ENCODE data around the gene CNN3. TPM values are rescaled to one million over a fixed set of nuclear protein-coding genes. Genes with fewer than 3 reads are reported as not detected.

CNN3 gene
- polyA plus RNA-seq, 1 of the 3 experiments (the other 2 are of a cell fraction), result 204 TPM

GRCh38 chr1:94856868-94857267 is 70.0 kb downstream of the CNN3 start (continued):
- TF ChIP-seq, protein P1, sequence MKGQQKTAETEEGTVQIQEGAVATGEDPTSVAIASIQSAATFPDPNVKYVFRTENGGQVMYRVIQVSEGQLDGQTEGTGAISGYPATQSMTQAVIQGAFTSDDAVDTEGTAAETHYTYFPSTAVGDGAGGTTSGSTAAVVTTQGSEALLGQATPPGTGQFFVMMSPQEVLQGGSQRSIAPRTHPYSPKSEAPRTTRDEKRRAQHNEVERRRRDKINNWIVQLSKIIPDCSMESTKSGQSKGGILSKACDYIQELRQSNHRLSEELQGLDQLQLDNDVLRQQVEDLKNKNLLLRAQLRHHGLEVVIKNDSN (IDR thresholded peaks at IDR 0.05; ENCODE audit: borderline replicate concordance, low read depth), result no peak
- TF ChIP-seq EZH2phosphoT487 (IDR thresholded peaks at IDR 0.05; ENCODE audit: borderline replicate concordance, low read depth), result no peak
- no peak for TF ChIP-seq PBX3 (IDR thresholded peaks at IDR 0.05)

DNA sequence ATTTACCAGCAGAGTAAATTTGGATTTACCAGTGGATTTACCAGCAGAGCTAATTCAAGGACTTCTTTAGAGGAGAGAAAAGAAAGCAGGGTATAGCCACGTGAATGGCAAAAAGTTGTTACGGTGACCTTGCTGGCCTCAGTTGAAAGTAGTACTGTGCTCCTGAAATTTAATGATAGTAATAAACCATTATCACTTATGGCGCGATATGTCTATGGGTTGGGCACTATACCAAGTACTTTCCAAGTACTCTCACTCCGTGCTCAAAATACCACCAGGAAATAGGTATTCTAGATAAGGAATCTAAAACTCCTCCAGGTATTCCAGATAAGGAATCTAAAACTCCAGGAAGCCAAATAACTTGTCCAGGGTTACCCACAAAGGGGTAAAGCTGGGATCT is 70.9 kb downstream of the CNN3 start:
- no peaks in the 10 kb centered on the region for H3K79me2 ChIP-seq (ENCODE audit: insufficient read depth)
- H3K27ac ChIP-seq (ENCODE audit: low read depth in 2 of 2, low read length in 1 of 2), result peak overlapping the region; percentile 78 to 93; a peak in 2 of 4 replicates
- no peak overlapping the region for H2AFZ ChIP-seq (ENCODE audit: low read depth)
- CTCF ChIA-PET, result interaction anchor here (1.0 to 15.1 kb wide), 10 partner anchors 9 to 339 kb away, joined by 3 to 186 read pairs (median 21); partner anchors contain the start of gene SLC44A3
- TF ChIP-seq RAD21 (IDR thresholded peaks at IDR 0.05; ENCODE audit: low read length) (no peak), SIN3A (IDR thresholded peaks at IDR 0.05; ENCODE audit: borderline replicate concordance, low read depth, low read length) (no peak), EP300 (IDR thresholded peaks at IDR 0.05; ENCODE audit: borderline replicate concordance in 1 of 2, low read depth in 1 of 2, low read length in 1 of 2) (no peak), CTCF (IDR thresholded peaks at IDR 0.05) (no peak), GATA2 (CRISPR knock-in tag; IDR thresholded peaks at IDR 0.05) (no peak), FOSL2 (IDR thresholded peaks at IDR 0.05; ENCODE audit: borderline replicate concordance, low read depth) (no peak), FOXM1 (IDR thresholded peaks at IDR 0.05; ENCODE audit: low read depth) (no peak), TEAD4 (IDR thresholded peaks at IDR 0.05; ENCODE audit: borderline replicate concordance, insufficient read depth) (no peak), POLR2AphosphoS5 (IDR thresholded peaks at IDR 0.05; ENCODE audit: low read depth, low read length) (no peak), EZH2phosphoT487 (IDR thresholded peaks at IDR 0.05; ENCODE audit: borderline replicate concordance, low read depth) (no peak), SMC3 (IDR thresholded peaks at IDR 0.05; ENCODE audit: low read depth, low read length) (no peak), YY1 (IDR thresholded peaks at IDR 0.05; ENCODE audit: low read depth) (no peak), USF2 (IDR thresholded peaks at IDR 0.05; ENCODE audit: borderline replicate concordance, low read depth, low read length) (no peak), NFIC (IDR thresholded peaks at IDR 0.05; ENCODE audit: borderline replicate concordance) (no peak), TAF1 (IDR thresholded peaks at IDR 0.05; ENCODE audit: borderline replicate concordance, low read depth, low read length) (no peak)
- TF ChIP-seq, protein P2, sequence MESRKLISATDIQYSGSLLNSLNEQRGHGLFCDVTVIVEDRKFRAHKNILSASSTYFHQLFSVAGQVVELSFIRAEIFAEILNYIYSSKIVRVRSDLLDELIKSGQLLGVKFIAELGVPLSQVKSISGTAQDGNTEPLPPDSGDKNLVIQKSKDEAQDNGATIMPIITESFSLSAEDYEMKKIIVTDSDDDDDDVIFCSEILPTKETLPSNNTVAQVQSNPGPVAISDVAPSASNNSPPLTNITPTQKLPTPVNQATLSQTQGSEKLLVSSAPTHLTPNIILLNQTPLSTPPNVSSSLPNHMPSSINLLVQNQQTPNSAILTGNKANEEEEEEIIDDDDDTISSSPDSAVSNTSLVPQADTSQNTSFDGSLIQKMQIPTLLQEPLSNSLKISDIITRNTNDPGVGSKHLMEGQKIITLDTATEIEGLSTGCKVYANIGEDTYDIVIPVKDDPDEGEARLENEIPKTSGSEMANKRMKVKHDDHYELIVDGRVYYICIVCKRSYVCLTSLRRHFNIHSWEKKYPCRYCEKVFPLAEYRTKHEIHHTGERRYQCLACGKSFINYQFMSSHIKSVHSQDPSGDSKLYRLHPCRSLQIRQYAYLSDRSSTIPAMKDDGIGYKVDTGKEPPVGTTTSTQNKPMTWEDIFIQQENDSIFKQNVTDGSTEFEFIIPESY (IDR thresholded peaks at IDR 0.05; ENCODE audit: borderline replicate concordance, low read depth), result no peak
- TF ChIP-seq, protein P1 (IDR thresholded peaks at IDR 0.05; ENCODE audit: borderline replicate concordance, low read depth), result no peak
- no peak overlapping the region for H3K4me3 ChIP-seq (ENCODE audit: low read depth in 2 of 2, low read length in 1 of 2)
- peaks cover 17% of the 10 kb centered on the region for H3F3A ChIP-seq (replicated peaks; ENCODE audit: insufficient read depth)
- H3K9me2 ChIP-seq, result no peaks in the 10 kb centered on the region
- no peak for DNase-seq
- H3K4me2 ChIP-seq, result no peak overlapping the region
- no peak overlapping the region for H3K9ac ChIP-seq
- POLR2A ChIA-PET, result interaction anchor here (2.2 kb wide), 1 partner anchor 94 kb away, joined by 5 read pairs; no protein-coding TSS in a partner anchor
- H3K4me1 ChIP-seq (ENCODE audit: control insufficient read depth in 1 of 2, insufficient read depth in 2 of 2, low read depth in 1 of 2, low read length in 1 of 2), result peaks cover 11 to 18% of the 10 kb centered on the region in 2 experiments; a peak in 3 of 4 replicates
- H3K9me3 ChIP-seq, result no peaks in the 10 kb centered on the region
- H3K27me3 ChIP-seq (ENCODE audit: insufficient read depth), result no peaks in the 10 kb centered on the region
- no peaks in the 10 kb centered on the region for H4K20me1 ChIP-seq (ENCODE audit: insufficient read depth)
- WGBS (ENCODE audit: low lambda C conversion rate), result 95% methylated on average over 5 of the region's 5 CpGs
- H3K36me3 ChIP-seq (replicated peaks in 1 of 2; ENCODE audit: control insufficient read depth in 1 of 2, insufficient read depth in 2 of 2, low read length in 1 of 2), result no peaks in the 10 kb centered on the region
